ENCODE data around the gene EXPH5.

GRCh38 chr11:108496643-108497256, 96.8 kb downstream of the EXPH5 start:
- no peak for TF ChIP-seq PATZ1 (CRISPR knock-in tag; IDR thresholded peaks at IDR 0.05; ENCODE audit: borderline replicate concordance)
- TF ChIP-seq CREB5 (CRISPR knock-in tag; IDR thresholded peaks at IDR 0.05; ENCODE audit: low read depth), result no peak
- TF ChIP-seq TSHZ2 (CRISPR knock-in tag; IDR thresholded peaks at IDR 0.05), result no peak
- no peak for TF ChIP-seq PPARA (CRISPR knock-in tag; IDR thresholded peaks at IDR 0.05; ENCODE audit: borderline replicate concordance)
- no peak for TF ChIP-seq TCF4 (CRISPR knock-in tag; IDR thresholded peaks at IDR 0.05; ENCODE audit: borderline replicate concordance)
- TF ChIP-seq ARNTL (CRISPR knock-in tag; IDR thresholded peaks at IDR 0.05; ENCODE audit: borderline replicate concordance, low read depth), result no peak
- no peak for TF ChIP-seq ZFP3 (CRISPR knock-in tag; IDR thresholded peaks at IDR 0.05)
